Astrocyte (in vitro differentiated cells and primary cell): Measurements from ENCODE around the gene ANGEL2. TPM values are rescaled to one million over a fixed set of nuclear protein-coding genes. Genes with fewer than 3 reads are reported as not detected.

ENCODE experiments used
- DNase-seq: peaks from one replicate; pipeline ENCODE4 v3.0.0-alpha.2; 2010; ENCODE audit warnings: low read depth
- FAIRE-seq: peaks from 2 replicates; lab custom pipeline; 2011; peaks lifted over from hg19 to GRCh38; lab: Jason Lieb, UNC
- H2AFZ ChIP-seq: 2 replicates; pipeline ENCODE4 v1.6.0; 2012; ENCODE audit warnings: low read depth, low read length, inconsistent platforms
- H3K27ac ChIP-seq: 2 replicates; pipeline ENCODE4 v1.5.1; 2011; ENCODE audit warnings: low read depth, low read length, inconsistent platforms
- H3K27me3 ChIP-seq: 2 replicates; pipeline ENCODE4 v1.6.0; 2011; ENCODE audit warnings: low read length, inconsistent platforms; ENCODE audit not compliant: insufficient read depth
- H3K36me3 ChIP-seq: 2 replicates; pipeline ENCODE4 v1.5.1; 2011; ENCODE audit warnings: low read length, inconsistent platforms; ENCODE audit not compliant: insufficient read depth
- H3K4me1 ChIP-seq: 2 replicates; pipeline ENCODE4 v1.5.1; 2011; ENCODE audit warnings: low read length, inconsistent platforms; ENCODE audit not compliant: insufficient read depth
- H3K4me2 ChIP-seq: 2 replicates; pipeline ENCODE4 v1.6.0; 2012; ENCODE audit warnings: low read length, inconsistent platforms
- H3K4me3 ChIP-seq: 2 replicates; pipeline ENCODE4 v1.5.1; 2011; ENCODE audit warnings: low read depth, mild to moderate bottlenecking, low read length, inconsistent platforms; ENCODE audit not compliant: insufficient read depth
- H3K79me2 ChIP-seq: 2 replicates; pipeline ENCODE4 v1.6.0; 2012; ENCODE audit warnings: mild to moderate bottlenecking, low read length, inconsistent platforms; ENCODE audit not compliant: insufficient read depth
- H3K9ac ChIP-seq: 2 replicates; pipeline ENCODE4 v1.6.0; 2012; ENCODE audit warnings: mild to moderate bottlenecking, low read length, inconsistent platforms
- H3K9me3 ChIP-seq: 2 replicates; pipeline ENCODE4 v1.5.1; 2012; ENCODE audit warnings: low read depth, mild to moderate bottlenecking, low read length, inconsistent platforms; ENCODE audit not compliant: insufficient read depth
- H4K20me1 ChIP-seq: 2 replicates; pipeline ENCODE4 v1.6.0; 2012; ENCODE audit warnings: low read length, inconsistent platforms; ENCODE audit not compliant: insufficient read depth
- H3K27ac Mint-ChIP-seq: one replicate; pipeline ENCODE4 v1.8.0; 2021; ENCODE audit warnings: mild to moderate bottlenecking, mixed read lengths; ENCODE audit not compliant: unreplicated experiment
- H3K27me3 Mint-ChIP-seq: one replicate; pipeline ENCODE4 v1.8.0; 2021; ENCODE audit warnings: low read depth, mixed read lengths; ENCODE audit not compliant: unreplicated experiment
- H3K36me3 Mint-ChIP-seq: one replicate; pipeline ENCODE4 v1.8.0; 2021; ENCODE audit warnings: low read depth, mixed read lengths; ENCODE audit not compliant: unreplicated experiment
- H3K4me1 Mint-ChIP-seq: one replicate; pipeline ENCODE4 v1.8.0; 2021; ENCODE audit warnings: low read depth, mixed read lengths; ENCODE audit not compliant: unreplicated experiment
- H3K4me3 Mint-ChIP-seq: one replicate; pipeline ENCODE4 v1.8.0; 2021; ENCODE audit warnings: mild to moderate bottlenecking, moderate library complexity, mixed read lengths; ENCODE audit not compliant: unreplicated experiment
- H3K9me3 Mint-ChIP-seq: one replicate; pipeline ENCODE4 v1.8.0; 2021; ENCODE audit warnings: mild to moderate bottlenecking, mixed read lengths; ENCODE audit not compliant: unreplicated experiment
- EZH2 ChIP-seq: IDR thresholded peaks from 2 replicates; pipeline ENCODE4 v1.6.1; 2012; ENCODE audit warnings: mild to moderate bottlenecking, low read length, inconsistent platforms; ENCODE audit not compliant: insufficient read depth
- total RNA-seq: library from RNA; stranded (reverse); gene quantifications from 2 replicates; pipeline ENCODE4 v1.2.1, GENCODE V29; 2021
- TF ChIP-seq, protein P1 (sequence below): IDR thresholded peaks from 2 replicates; pipeline ENCODE4 v1.5.1; 2011; ENCODE audit warnings: low read depth, mild to moderate bottlenecking, inconsistent platforms, low read length, moderate library complexity; ENCODE audit not compliant: insufficient read depth

Gene ANGEL2
- total RNA-seq, 1 donor from 2014 or later: 21.6 TPM

DNA sequence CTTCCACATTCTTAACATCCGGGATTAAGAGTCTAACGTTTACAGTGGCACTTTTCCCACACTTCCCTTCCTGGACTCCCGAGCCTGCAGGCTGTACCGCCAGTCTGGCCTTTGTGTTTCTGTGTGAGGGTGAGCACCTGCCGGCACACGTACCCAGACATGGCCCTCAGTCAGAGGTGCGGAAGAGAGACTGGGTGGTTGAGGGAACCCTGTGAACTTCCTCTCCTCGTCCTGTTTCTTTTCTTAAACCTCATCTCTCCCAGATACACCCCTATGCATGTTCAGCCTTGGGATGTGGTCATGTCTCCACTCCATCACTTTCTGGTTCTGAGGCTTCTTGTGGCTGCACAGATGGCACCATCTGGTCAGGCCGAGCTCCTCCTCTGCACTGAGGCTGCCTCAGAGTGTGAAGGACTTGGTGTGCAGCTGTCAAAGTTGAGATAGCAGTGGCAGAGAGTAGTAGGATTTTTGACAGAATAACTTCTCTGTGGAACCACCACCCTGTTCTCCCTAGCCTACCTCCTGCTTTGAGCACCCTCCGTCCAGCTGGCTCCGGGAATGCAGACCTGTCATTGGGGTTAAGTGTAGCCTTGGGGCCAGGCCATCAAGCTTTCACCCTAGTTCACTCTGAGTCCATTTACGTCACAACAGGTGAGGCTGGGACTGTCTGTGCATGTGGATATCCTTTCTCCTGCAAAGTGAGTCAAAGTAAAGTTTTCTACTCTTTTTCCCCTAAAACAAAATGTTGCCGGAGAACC, 33.9 kb downstream of the ANGEL2 start:
- Histone ChIP-seq H3K9ac (peak overlapping the region; percentile 3), H3K4me3 (no peak overlapping the region), H3K27me3 (no peaks in the 10 kb centered on the region), H2AFZ (no peak overlapping the region), H3K4me2 (no peak overlapping the region), H3K27ac (no peak overlapping the region), H3K4me1 (peaks cover 10% of the 10 kb centered on the region), H3K36me3 (no peaks in the 10 kb centered on the region), H3K9me3 (no peaks in the 10 kb centered on the region), H4K20me1 (no peaks in the 10 kb centered on the region), H3K79me2 (no peaks in the 10 kb centered on the region)
- Mint-ChIP-seq H3K9me3 (no peaks in the 10 kb centered on the region), H3K36me3 (peaks cover 12% of the 10 kb centered on the region), H3K27me3 (peaks cover 11% of the 10 kb centered on the region), H3K4me3 (no peak overlapping the region), H3K4me1 (peaks cover 12% of the 10 kb centered on the region), H3K27ac (peak overlapping the region; percentile 77)
- FAIRE-seq (no peak), DNase-seq (no peak)
- TF ChIP-seq EZH2: no peak
- TF ChIP-seq, protein P1, sequence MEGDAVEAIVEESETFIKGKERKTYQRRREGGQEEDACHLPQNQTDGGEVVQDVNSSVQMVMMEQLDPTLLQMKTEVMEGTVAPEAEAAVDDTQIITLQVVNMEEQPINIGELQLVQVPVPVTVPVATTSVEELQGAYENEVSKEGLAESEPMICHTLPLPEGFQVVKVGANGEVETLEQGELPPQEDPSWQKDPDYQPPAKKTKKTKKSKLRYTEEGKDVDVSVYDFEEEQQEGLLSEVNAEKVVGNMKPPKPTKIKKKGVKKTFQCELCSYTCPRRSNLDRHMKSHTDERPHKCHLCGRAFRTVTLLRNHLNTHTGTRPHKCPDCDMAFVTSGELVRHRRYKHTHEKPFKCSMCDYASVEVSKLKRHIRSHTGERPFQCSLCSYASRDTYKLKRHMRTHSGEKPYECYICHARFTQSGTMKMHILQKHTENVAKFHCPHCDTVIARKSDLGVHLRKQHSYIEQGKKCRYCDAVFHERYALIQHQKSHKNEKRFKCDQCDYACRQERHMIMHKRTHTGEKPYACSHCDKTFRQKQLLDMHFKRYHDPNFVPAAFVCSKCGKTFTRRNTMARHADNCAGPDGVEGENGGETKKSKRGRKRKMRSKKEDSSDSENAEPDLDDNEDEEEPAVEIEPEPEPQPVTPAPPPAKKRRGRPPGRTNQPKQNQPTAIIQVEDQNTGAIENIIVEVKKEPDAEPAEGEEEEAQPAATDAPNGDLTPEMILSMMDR: no peak

DNA sequence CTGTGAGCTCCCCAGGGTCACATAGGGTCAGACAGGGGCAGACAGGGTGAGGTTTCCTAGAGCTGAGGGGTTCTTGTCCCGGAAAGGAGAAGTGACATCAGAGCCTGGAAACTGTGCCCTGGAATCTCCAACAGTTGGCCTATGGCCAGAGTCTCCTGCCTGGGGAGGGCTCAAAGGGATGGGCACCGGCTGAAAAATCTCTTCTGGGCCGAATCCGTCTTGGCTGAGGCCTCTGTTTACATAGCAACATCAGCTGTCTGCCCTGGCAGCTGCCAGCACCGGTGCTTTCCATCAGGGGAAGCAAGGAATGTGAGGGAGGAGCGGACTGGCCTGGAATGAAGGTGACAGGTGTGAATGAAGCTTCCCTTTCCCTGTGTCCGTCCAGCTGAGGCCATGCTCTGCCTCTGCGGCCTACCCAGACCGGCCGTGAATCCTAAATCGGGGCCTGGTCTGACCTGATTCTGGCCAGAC, 34.6 kb downstream of the ANGEL2 start:
- Mint-ChIP-seq H3K27ac (no peak overlapping the region), H3K4me3 (no peak overlapping the region), H3K27me3 (peaks cover 11% of the 10 kb centered on the region), H3K36me3 (peaks cover 11% of the 10 kb centered on the region), H3K9me3 (peaks cover under 1% of the 10 kb centered on the region), H3K4me1 (peaks cover 12% of the 10 kb centered on the region)
- Histone ChIP-seq H2AFZ (no peak overlapping the region), H3K4me2 (peak overlapping the region; percentile 38), H3K4me1 (peaks cover 10% of the 10 kb centered on the region), H3K27me3 (no peaks in the 10 kb centered on the region), H3K27ac (peak overlapping the region; percentile 69), H3K79me2 (no peaks in the 10 kb centered on the region), H3K9ac (peak overlapping the region; percentile 3), H3K9me3 (no peaks in the 10 kb centered on the region), H4K20me1 (no peaks in the 10 kb centered on the region), H3K4me3 (no peak overlapping the region), H3K36me3 (no peaks in the 10 kb centered on the region)
- no peak for DNase-seq
- no peak for FAIRE-seq
- TF ChIP-seq, protein P1: no peak
- TF ChIP-seq EZH2: no peak
